ENCODE measurements around the gene SLC25A34. TPM values are rescaled to one million over a fixed set of nuclear protein-coding genes. Genes with fewer than 3 reads are reported as not detected.

Gene SLC25A34
- total RNA-seq, 1 donor from 2014 or later = 2.8 TPM

DNA sequence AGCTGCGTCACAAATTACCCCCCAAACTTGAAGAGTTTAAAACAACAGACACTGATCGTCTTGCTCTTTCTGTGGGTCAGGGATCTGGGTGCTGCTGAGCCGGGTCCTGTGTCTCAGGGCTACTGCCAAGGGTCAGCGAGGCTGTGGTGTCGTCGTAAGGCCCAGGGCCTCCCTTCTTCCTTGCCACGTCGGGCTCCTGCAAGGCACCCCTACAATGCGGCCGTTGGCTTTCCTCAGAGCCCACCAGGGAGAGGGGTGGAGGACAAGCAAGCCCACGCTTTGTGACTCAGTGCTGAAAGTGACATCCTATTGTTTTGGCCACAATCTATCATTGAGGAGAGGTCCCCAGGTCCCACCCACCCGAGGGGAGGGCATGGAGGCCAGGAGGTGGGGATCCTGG lies 14.9 kb downstream of the SLC25A34 start:
- no peak for DNase-seq (ENCODE audit: extremely low spot score, unreplicated experiment)
- Mint-ChIP-seq H3K27ac (ENCODE audit: unreplicated experiment) (no peak overlapping the region), H3K4me1 (ENCODE audit: unreplicated experiment) (peaks cover 48% of the 10 kb centered on the region), H3K4me3 (ENCODE audit: unreplicated experiment) (no peak overlapping the region), H3K9me3 (ENCODE audit: unreplicated experiment) (no peaks in the 10 kb centered on the region), H3K27me3 (ENCODE audit: unreplicated experiment) (no peaks in the 10 kb centered on the region), H3K36me3 (ENCODE audit: unreplicated experiment) (no peaks in the 10 kb centered on the region)
- TF ChIP-seq CTCF (IDR thresholded peaks at IDR 0.05) = no peak

GRCh38 chr1:15751717-15752116 lies 15.7 kb downstream of the SLC25A34 start:
- H3K9me3 Mint-ChIP-seq (ENCODE audit: unreplicated experiment) = no peaks in the 10 kb centered on the region
- H3K4me3 Mint-ChIP-seq (ENCODE audit: unreplicated experiment) = no peak overlapping the region
- no peaks in the 10 kb centered on the region for H3K36me3 Mint-ChIP-seq (ENCODE audit: unreplicated experiment)
- no peak overlapping the region for H3K27ac Mint-ChIP-seq (ENCODE audit: unreplicated experiment)
- H3K4me1 Mint-ChIP-seq (ENCODE audit: unreplicated experiment) = peaks cover 49% of the 10 kb centered on the region
- no peak for TF ChIP-seq CTCF (IDR thresholded peaks at IDR 0.05)
- no peaks in the 10 kb centered on the region for H3K27me3 Mint-ChIP-seq (ENCODE audit: unreplicated experiment)
- DNase-seq (ENCODE audit: extremely low spot score, unreplicated experiment) = no peak

DNA sequence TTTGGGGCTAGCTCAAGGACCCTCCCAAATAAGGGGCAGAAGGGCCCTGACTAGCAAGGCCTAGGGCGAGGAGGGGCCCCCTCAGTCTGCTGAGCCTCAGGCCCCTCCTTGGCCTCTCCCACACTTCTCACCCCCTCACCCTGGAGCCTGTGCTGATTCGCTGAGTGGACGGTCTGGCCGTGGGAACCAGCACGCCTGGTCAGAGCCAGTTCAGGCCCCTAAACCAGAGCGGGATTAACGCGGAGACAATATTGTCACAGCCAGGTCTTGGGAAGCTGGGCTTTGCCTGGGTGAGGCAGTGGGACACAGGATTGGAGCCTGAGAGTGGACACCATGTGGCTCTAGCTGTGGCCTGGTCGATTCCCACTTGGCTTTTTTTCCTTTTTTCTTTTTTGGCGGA lies 17.7 kb downstream of the SLC25A34 start:
- peaks cover 44% of the 10 kb centered on the region for H3K4me1 Mint-ChIP-seq (ENCODE audit: unreplicated experiment)
- H3K27me3 Mint-ChIP-seq (ENCODE audit: unreplicated experiment) = no peaks in the 10 kb centered on the region
- DNase-seq (ENCODE audit: extremely low spot score, unreplicated experiment) = no peak
- H3K27ac Mint-ChIP-seq (ENCODE audit: unreplicated experiment) = no peak overlapping the region
- H3K36me3 Mint-ChIP-seq (ENCODE audit: unreplicated experiment) = no peaks in the 10 kb centered on the region
- H3K9me3 Mint-ChIP-seq (ENCODE audit: unreplicated experiment) = no peaks in the 10 kb centered on the region
- TF ChIP-seq CTCF (IDR thresholded peaks at IDR 0.05) = no peak
- no peak overlapping the region for H3K4me3 Mint-ChIP-seq (ENCODE audit: unreplicated experiment)

DNA sequence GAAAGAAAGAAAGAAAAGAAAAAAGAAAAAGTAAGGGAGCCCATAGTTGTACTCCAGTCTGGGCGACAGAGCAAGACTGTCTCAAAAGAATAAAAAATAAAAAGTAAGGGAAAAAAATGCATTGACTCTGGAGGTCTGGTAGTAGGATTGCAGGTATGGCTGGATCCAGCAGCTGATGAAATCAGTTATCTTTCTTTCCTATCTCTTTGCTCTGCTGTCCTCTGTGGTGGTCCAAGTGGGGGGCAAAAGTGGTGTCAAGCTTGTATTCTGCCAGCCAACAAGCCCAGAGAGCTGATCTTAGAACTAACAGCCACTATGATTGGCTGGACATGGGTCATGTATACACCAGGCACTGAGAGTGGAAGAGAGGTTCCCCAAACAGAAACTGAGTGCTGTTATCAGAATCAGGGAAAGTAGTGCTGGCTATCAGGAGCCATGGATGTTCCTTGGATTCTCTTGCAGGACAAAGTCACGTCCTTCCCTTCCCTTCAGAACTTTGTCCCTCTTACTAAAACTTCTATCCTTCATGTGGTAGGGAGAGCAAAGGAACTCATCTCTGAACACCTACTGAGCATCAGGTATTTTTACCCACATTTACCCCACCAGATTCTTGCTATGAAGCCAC lies 19.1 kb downstream of the SLC25A34 start:
- H3K36me3 Mint-ChIP-seq (ENCODE audit: unreplicated experiment) = no peaks in the 10 kb centered on the region
- H3K27ac Mint-ChIP-seq (ENCODE audit: unreplicated experiment) = no peak overlapping the region
- no peaks in the 10 kb centered on the region for H3K27me3 Mint-ChIP-seq (ENCODE audit: unreplicated experiment)
- DNase-seq (ENCODE audit: extremely low spot score, unreplicated experiment) = no peak
- TF ChIP-seq CTCF (IDR thresholded peaks at IDR 0.05) = no peak
- H3K4me3 Mint-ChIP-seq (ENCODE audit: unreplicated experiment) = no peak overlapping the region
- H3K4me1 Mint-ChIP-seq (ENCODE audit: unreplicated experiment) = peaks cover 39% of the 10 kb centered on the region
- no peaks in the 10 kb centered on the region for H3K9me3 Mint-ChIP-seq (ENCODE audit: unreplicated experiment)

DNA sequence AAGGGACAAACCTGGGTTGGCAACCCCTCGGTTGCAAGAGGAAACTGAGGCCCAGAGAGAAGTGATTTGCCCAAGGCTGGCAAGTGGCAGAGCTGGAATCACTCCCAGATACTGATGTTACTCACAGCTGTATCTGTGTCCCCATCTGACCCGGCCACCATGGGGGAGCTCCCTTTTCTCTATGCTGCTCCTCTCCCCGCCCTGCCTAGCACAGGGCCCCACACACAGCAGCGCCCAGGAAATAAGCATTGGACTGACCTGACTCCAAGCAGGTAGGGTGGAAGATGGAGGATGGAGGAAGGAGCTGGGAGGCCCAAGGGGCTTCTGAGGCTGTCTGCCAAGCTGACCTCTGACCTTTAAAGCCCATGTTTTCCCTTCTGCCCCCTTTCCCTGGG lies 19.6 kb downstream of the SLC25A34 start:
- no peak for TF ChIP-seq CTCF (IDR thresholded peaks at IDR 0.05)
- H3K9me3 Mint-ChIP-seq (ENCODE audit: unreplicated experiment) = no peaks in the 10 kb centered on the region
- no peak overlapping the region for H3K4me3 Mint-ChIP-seq (ENCODE audit: unreplicated experiment)
- no peak for DNase-seq (ENCODE audit: extremely low spot score, unreplicated experiment)
- H3K36me3 Mint-ChIP-seq (ENCODE audit: unreplicated experiment) = no peaks in the 10 kb centered on the region
- peaks cover 39% of the 10 kb centered on the region for H3K4me1 Mint-ChIP-seq (ENCODE audit: unreplicated experiment)
- no peak overlapping the region for H3K27ac Mint-ChIP-seq (ENCODE audit: unreplicated experiment)
- H3K27me3 Mint-ChIP-seq (ENCODE audit: unreplicated experiment) = no peaks in the 10 kb centered on the region
